ENCODE data around the gene ACACB.

Gene ACACB

GRCh38 chr12:109267361-109267760, 151.0 kb downstream of the ACACB start:
- no peak for DNase-seq (ENCODE audit: low read depth, low spot score)
- no peak overlapping the region for H3K27ac ChIP-seq

DNA sequence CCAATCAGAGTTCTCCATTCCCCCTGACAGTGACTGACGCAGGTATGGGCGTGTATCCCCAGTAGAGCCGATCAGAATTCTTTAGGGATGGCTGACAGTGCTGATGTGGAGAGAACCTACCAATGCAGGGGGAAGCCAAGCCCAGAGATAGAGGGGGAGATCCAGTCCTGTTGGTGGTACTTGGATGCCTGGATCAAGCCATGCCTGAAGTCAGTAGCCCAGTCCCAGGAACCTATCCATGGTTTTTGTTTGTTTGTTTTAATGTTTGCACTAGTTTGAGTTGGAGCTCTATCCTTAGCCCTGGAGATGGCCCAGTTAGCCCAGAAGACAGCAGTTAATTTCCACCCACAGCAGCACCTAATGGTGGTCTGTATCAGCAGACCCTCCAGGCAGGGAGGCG, 152.5 kb downstream of the ACACB start:
- DNase-seq (ENCODE audit: low read depth, low spot score): no peak
- H3K27ac ChIP-seq: no peak overlapping the region

DNA sequence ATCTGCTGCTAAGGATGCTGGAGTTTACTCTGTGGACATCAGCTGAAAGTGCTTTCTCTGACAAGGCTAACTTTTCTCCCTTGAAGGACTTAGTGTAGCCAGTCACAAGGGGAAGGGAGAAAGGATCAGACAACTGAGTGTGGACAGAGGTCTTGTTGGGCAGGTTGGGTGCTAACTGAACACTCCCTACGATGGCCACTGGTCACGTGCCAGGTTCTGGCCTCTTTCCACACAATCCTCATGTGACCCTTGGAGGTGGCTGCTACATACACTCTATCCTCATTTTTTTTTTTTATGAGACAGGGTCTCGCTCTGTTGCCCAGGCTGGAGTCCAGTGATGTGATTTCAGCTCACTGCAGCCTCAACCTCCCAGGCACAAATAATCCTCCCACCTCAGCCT, 153.0 kb downstream of the ACACB start:
- DNase-seq (ENCODE audit: low read depth, low spot score): no peak
- H3K27ac ChIP-seq: no peak overlapping the region

DNA sequence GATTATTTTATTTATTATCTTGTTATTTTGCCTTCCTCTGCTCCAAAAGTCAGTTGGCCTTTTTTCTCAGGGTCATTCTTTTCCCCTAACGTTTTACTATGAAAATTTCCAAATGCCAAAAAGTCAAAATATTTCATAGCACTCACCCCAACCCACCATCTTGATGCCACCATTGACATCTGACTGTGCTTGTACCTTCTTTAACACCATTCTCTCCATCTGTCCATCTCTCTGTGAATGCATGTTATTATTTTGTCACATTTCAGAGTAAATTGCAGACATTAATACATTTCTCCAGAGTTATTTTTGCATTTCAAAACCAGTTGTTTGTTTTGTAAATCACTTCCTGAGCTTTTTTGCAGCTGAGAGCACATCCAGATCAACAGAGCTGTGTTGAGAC, 154.1 kb downstream of the ACACB start:
- no peak for DNase-seq (ENCODE audit: low read depth, low spot score)
- no peak overlapping the region for H3K27ac ChIP-seq

DNA sequence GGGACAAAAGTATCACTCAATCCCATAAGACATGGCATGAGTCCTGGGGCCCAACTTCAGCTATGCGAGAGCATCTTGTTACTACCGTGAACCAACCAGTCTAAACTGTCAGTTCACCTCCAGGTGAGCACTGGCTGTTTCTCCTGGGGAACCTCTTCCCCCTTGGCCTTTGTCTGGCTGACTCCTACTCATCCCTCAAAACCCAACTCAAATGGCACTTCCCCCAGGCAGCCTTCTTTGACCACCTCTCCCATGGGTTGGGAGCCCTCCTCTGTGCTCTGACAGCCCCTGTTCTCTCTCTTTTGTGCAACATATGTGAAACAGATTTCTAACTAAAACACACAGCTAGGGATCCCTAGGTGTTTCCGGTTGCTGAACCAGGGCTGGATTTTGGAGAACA, 155.0 kb downstream of the ACACB start:
- no peak for DNase-seq (ENCODE audit: low read depth, low spot score)
- H3K27ac ChIP-seq: no peak overlapping the region

GRCh38 chr12:109273354-109273753, 157.0 kb downstream of the ACACB start:
- DNase-seq (ENCODE audit: low read depth, low spot score): no peak
- no peak overlapping the region for H3K27ac ChIP-seq

- no peak for DNase-seq (ENCODE audit: low read depth, low spot score)
- H3K27ac ChIP-seq: no peak overlapping the region
Observed at GRCh38 chr12:109274381-109274780, 158.0 kb downstream of the ACACB start.

GRCh38 chr12:109275173-109275572, 158.8 kb downstream of the ACACB start:
- DNase-seq (ENCODE audit: low read depth, low spot score): no peak
- H3K27ac ChIP-seq: no peak overlapping the region

- H3K27ac ChIP-seq: no peak overlapping the region
- no peak for DNase-seq (ENCODE audit: low read depth, low spot score)
Observed at GRCh38 chr12:109276160-109276559, 159.8 kb downstream of the ACACB start.

DNA sequence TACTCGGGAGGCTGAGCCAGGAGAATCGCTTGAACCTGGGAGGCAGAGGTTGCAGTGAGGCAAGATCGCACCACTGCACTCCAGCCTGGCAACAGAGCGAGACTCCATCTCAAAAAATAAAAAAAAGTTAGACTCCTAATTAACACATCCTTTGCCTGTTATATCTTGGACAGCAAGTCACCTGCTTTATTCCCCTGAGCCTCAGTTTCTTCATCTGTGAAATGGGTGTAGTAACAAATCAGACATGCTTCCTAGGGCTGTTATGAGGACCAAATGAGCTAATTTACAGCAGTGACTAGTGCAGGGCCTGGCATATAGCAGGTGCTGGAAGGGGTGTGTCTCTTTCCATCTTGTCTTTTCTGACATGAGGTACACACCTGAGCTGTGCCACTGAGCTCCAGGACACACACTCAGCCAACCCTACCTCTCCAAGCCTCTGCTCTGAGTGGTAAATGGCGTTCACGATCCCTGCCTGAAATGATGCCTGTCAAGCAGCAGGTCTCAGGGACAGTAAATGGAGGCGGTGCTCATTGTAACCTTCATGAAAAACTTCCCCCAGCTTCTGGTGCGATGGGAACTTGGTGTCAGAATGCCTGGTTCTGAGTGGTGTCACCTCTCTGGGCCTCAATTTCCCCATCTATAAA, 161.0 kb downstream of the ACACB start:
- DNase-seq (ENCODE audit: low read depth, low spot score): no peak

GRCh38 chr12:109277899-109278762, 161.7 kb downstream of the ACACB start:
- no peak for DNase-seq (ENCODE audit: low read depth, low spot score)

More for the DNA sequence above, 161.0 kb downstream of the ACACB start:
- no peak overlapping the region for H3K27ac ChIP-seq

DNA sequence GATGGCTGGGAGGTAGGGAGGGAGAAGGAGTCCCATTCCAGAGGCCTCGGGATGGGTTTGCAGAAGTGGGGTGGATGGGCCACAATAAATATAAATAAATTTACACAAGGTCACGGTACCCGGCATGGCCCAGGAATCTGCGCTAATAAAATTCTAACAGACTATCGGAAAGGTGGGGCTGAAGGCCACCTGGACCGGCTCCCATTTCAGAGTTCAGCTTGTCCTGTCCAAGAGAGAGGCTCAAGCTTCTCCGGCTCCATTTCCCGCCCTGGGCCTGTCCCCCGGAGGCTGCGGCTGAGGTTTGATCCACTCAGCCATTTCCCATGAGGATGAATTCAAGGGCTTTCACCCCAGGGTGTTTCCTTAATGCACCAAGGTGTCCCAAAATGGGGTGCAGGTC, 162.5 kb downstream of the ACACB start:
- H3K27ac ChIP-seq: no peak overlapping the region
- no peak for DNase-seq (ENCODE audit: low read depth, low spot score)

More at GRCh38 chr12:109277899-109278762, 161.7 kb downstream of the ACACB start:
- H3K27ac ChIP-seq: no peak overlapping the region

- no peak for DNase-seq (ENCODE audit: low read depth, low spot score)
- no peak overlapping the region for H3K27ac ChIP-seq
Observed at GRCh38 chr12:109279525-109279924, 163.1 kb downstream of the ACACB start.

- H3K27ac ChIP-seq: no peak overlapping the region
- no peak for DNase-seq (ENCODE audit: low read depth, low spot score)
Observed at GRCh38 chr12:109281452-109281851, 165.1 kb downstream of the ACACB start.

DNA sequence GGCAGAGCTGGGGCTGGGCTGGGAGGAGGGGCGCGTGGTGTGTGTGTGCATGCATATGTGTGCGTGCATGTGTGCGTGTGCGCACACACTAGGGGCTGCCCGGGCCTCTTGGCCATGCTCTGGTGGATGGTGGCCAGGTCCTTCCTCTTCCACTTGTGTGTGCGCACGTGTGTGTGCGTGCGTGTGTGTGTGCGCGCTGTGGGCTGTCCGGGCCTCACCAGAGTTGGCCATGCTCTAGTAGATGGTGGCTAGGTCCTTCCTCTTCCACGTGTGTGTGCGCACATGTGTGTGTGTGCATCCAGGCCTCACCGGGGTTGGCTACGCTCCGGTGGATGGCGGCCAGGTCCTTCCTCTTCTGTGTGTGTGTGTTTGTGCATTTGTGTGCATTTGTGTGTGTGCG, 168.0 kb downstream of the ACACB start:
- DNase-seq (ENCODE audit: low read depth, low spot score): no peak
- H3K27ac ChIP-seq: no peak overlapping the region

DNA sequence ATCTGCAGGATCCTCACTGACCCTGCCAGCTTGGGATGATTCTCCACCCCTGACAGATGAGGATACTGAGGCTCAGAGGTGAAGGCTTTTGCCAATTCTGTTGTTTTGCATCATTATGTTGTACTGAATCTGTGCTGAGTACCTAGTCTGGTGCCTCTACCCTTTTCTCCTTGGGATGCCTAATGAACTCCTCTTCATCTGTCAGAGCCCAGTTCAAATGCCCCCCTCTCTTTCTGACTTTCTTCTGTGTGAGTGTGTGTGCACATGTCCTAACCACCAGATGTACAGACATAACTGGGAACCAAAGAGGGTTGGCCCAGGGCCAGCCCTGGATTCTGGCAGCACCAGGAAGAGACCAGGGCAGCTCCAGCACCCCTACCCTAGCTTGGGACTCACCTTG, 169.9 kb downstream of the ACACB start:
- no peak overlapping the region for H3K27ac ChIP-seq
- DNase-seq (ENCODE audit: low read depth, low spot score): no peak

DNA sequence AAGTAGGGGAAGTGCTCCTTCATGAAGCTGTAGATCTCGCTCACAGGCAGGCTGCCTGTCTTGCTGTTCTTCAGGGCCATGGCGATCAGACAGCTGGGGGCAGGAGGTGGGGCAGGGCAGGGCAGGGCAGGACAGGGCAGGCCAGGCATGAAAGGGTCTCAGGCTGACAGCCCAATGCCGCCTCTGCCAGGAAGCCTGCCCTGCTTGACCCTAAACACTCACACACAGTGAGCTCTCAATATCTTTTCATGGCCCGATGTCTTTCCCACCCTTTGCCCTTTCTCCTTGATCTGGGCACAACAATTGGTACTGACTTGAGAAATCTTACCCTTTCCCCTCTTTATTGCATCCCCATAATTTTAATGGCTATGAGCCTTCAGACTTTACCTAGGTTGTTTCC, 170.3 kb downstream of the ACACB start:
- DNase-seq (ENCODE audit: low read depth, low spot score): no peak

GRCh38 chr12:109287181-109287580, 170.8 kb downstream of the ACACB start:
- H3K27ac ChIP-seq: no peak overlapping the region
- DNase-seq (ENCODE audit: low read depth, low spot score): no peak

More for the DNA sequence above, 170.3 kb downstream of the ACACB start:
- H3K27ac ChIP-seq: no peak overlapping the region

DNA sequence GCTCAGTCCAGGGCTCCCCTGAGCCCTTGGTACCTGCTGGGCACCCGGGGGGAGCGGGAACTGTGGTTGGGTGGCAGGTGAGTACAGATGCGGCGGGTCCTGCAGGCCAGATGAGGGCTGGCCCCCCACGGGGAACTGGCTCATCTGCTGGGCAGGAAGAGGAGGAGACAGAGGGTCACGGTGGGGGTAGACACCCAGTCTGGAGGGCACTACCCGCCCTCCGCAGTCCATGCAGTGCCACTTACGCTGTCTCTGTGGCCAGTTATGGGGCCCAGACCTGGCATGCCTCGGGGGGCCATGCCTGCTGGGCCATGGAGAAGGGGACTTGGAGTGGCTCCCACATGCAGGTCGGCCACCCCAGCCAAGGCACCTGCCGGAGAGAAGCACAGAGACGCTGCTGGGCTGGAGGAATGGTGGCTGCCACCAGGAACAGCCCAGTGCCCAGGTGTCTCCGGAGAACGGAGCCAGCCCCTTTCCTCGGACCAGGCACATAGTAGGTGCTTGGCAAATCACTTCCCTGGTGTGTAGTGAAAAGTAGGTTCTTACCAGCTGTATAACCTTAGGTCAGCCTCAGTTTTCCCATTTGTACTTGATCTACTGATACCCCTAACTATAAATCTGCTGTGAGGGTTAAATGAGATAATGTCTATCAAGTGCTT, 171.6 kb downstream of the ACACB start:
- DNase-seq (ENCODE audit: low read depth, low spot score): no peak
- no peak overlapping the region for H3K27ac ChIP-seq

DNA sequence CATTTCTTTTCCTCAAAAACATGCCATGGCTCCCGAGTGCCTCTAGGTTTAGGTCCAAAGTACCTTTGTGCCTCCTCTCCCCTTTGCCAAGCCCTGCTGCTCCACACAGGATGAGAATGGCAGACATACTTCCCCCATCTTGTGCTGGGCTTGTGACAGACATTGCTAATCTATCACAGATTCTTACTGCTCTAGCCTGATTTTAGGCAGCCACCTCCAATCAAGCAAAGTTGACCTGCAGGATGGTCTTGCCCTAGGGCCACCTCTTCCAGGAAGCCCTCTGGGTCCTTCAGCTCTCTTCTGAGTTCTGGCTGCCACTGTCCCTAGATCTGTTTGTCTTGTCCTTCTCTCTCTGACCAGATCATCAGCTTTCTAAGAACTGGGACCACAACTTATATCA, 172.2 kb downstream of the ACACB start:
- H3K27ac ChIP-seq: no peak overlapping the region
- DNase-seq (ENCODE audit: low read depth, low spot score): no peak

GRCh38 chr12:109289004-109289403, 172.6 kb downstream of the ACACB start:
- no peak overlapping the region for H3K27ac ChIP-seq
- no peak for DNase-seq (ENCODE audit: low read depth, low spot score)

Measured in epithelial cell of prostate (primary cell).